PC-9 (cell line): Measurements from ENCODE around the gene RAB31.

ENCODE experiments used
- EZH2 ChIP-seq: fragments of 200-600 bp; sonication (generic); IDR thresholded peaks from 2 replicates; pipeline ENCODE4 v1.8.0; 2017; ENCODE audit warnings: antibody characterized with exemption, low read depth
- TF ChIP-seq, protein P1 (sequence below): fragments of 200-600 bp; sonication (generic); conservative IDR thresholded peaks from 2 replicates; pipeline ENCODE4 v1.6.1; 2017; ENCODE audit warnings: mixed run types, antibody characterized with exemption, mild to moderate bottlenecking, moderate library complexity

DNA sequence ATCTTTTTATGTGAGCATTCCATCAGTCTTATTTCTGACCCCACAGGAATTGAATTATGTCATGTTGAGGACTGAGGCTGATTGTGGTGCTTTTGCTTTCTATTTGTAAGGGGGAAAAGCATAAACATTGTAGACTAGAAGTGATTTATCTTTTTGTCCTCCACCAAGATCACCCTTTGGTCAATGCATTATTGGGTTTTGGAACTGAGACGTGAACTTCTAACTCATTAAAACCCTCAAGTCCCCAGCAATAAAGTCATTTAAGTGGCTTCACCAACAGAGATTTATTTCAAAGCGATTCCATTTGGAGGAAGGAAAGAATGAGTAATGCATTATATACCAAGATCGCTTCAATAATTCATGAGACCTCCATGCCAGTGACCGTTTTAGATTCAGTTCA is 102.2 kb downstream of the RAB31 start:
- TF ChIP-seq, protein P1, sequence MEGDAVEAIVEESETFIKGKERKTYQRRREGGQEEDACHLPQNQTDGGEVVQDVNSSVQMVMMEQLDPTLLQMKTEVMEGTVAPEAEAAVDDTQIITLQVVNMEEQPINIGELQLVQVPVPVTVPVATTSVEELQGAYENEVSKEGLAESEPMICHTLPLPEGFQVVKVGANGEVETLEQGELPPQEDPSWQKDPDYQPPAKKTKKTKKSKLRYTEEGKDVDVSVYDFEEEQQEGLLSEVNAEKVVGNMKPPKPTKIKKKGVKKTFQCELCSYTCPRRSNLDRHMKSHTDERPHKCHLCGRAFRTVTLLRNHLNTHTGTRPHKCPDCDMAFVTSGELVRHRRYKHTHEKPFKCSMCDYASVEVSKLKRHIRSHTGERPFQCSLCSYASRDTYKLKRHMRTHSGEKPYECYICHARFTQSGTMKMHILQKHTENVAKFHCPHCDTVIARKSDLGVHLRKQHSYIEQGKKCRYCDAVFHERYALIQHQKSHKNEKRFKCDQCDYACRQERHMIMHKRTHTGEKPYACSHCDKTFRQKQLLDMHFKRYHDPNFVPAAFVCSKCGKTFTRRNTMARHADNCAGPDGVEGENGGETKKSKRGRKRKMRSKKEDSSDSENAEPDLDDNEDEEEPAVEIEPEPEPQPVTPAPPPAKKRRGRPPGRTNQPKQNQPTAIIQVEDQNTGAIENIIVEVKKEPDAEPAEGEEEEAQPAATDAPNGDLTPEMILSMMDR = no peak
- TF ChIP-seq EZH2 = no peak
